ENCODE measurements around the gene FUT2. TPM values are rescaled to one million over a fixed set of nuclear protein-coding genes. Genes with fewer than 3 reads are reported as not detected.
"Not testable (repeated sequence)": the region's sequence is repeated elsewhere in the genome, so short reads cannot be mapped to it uniquely, and the experiment has no call there.

FUT2 gene
- total RNA-seq, 1 experiment from 2014 or later, result not detected

DNA sequence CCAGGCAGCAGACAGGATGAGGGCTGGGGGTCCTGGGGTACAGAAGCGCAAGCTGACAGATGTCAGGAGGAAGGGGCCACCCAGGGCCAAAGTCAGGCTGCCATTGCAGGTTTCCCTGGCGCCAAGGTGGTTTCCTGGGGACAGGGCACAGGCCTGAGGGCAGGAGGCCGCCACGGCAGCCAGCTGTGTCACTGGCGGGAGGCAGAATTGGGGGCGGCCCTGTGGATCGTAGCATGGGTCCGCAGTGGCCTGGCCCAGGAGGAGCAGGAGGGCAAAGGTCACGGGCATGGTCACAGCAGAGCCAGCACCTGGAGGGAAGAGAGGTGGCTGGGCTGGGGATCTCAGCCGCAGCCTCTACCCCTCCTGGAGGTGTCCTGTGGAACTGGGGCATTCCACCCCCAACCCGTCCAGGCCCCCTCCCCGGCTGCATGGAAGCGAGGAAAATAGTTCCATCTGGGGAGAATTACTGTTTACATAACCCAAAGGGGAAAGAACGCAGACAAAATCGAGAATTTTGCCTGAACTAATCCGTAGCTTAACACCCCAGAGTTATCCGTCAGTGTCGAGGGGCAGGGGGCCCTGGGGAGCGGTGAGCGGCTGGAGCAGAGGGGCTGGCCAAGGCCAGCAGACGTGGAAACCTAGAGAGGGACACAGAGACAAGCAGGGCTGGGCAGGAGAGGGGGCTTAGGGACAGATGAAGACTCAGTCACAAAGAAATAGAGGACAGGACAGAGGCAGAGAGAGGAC is 24.9 kb upstream of the FUT2 start:
- no peak for DNase-seq (ENCODE audit: extremely low read depth, low read depth)

DNA sequence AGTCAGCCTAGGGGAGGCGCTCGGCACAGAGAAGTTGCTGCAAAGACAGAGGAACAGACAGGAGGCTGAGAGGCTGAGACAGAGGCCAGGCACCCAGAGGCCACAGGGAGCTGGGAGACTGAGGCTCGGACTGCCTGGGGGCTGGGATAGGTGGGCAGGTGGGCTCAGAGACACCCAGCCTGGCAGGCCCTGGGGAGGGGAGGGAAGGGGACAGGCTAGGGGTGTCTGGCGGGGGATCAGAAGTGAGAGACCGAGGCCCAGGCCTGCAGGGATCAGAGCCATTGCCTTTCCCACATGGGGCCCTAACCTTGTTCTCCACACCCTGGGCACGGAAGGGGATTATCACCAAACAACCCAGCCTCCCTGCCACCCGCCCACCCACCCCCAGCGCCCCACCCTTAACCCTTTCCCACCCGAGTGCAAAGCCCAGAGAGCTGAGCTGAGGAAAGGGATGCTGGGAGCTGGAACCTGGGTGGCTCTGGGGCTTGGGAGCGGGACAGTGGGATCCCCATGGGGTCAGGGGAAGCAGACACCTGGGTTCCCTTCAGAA is 24.2 kb upstream of the FUT2 start:
- DNase-seq (ENCODE audit: extremely low read depth, low read depth), result no peak

DNA sequence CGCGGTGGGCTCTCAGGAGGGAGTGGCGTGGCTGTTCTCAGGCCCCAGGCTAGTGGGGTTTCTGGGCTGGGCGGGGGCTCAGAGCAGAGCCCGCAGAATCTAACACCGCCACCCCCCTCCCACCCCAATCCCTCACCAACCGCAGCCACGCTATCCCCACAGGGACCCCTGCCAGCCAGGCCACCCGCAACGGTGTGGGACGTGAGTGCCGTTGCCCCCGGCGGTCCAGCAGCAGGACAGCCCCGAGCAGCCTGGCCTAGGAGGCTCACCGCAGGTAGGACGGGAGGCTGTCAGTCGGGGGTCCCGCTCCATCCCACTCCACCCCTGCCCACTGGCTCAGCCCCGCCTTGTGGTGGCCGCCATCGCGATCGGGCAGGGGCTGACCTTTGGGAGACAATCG is 22.8 kb upstream of the FUT2 start, which contains the start of gene NTN5:
TSS of gene NTN5 (minus strand) at position 24 of the 400 bp plus-strand sequence. CDS start 2,031 bp downstream, outside the sequence.
- DNase-seq (ENCODE audit: extremely low read depth, low read depth), result no peak

DNA sequence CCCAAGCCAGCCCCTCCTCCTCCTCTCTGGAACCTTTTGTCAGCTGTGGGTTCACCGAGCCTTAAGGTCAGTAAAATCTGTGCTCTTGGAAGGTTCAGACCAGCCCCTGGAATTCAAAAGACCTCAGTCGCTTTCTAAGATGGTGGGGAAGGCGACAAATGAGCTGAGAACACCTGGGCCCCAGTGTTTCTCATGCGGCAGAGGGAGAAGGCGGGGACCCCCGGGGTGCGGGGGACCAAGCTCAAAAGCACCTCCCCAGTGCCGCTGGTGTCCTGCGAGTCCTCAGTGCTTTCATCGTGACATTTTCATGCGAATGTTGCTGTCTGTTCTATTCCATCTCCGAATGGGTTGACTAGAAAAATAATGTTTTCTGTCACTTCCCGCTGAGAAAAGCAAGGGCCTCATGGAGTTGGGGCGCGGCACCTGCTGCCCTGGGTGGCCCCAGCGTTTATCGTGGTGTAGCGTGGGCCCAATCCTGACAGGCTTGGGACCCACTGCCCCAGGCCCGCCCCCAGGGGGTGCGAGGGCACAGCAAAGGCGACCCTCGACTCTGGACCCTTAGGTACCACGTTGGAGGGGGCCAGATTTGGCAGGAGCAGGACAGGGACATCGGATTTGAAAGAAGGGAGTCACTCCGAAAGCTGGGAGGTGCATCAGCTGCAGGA is 22.2 kb upstream of the FUT2 start:
- no peak for DNase-seq (ENCODE audit: extremely low read depth, low read depth)

- no peak for DNase-seq (ENCODE audit: extremely low read depth, low read depth)
Observed at GRCh38 chr19:48674216-48674809, 21.5 kb upstream of the FUT2 start.

DNA sequence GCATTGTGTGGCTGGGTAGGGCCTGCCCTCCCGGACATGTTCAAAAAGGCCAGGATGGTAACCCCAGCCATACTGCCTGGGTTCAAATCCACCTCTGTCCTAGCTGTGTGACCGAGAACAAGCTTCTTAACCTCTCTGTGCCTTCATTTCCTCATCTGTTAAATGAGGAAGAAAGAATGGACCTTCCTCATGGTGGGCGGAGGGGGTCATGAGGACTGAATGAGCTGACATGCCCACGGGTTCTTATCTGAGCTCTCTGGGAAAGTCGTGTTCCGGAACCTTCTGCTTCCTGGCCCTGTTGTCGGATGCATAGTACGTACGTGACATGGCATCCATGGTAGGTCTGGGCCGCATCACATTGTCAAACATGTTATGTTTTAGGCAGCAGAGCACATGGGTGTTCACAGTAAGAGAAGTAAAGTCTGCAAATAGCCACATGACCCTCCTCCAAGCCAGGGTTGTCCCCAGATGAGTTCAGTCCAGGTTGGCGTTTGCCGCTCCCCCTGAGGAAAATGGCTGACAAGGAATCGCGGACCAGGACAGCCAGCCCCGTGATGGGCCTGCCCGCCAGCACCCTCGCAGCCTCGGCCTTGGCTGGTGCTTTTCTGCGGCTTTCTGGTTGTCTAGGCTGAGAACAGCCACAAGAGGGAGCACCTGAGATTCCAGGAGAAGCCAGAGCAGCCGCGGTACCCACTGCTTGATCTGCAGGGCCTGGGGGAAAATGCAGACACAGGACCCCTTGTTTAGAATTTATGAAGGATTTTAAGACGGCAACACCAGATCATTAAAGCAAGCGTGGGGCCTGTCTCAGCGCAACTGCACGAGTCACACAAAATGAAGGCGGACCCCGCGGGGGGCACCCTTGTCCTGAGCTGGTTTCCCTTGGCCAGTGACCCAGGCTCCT is 20.6 kb upstream of the FUT2 start:
- DNase-seq (ENCODE audit: extremely low read depth, low read depth), result peak; percentile 76

GRCh38 chr19:48676487-48676886 is 19.3 kb upstream of the FUT2 start:
- no peak for DNase-seq (ENCODE audit: extremely low read depth, low read depth)

GRCh38 chr19:48676887-48677286 is 18.9 kb upstream of the FUT2 start:
- DNase-seq (ENCODE audit: extremely low read depth, low read depth), result no peak

- no peak for DNase-seq (ENCODE audit: extremely low read depth, low read depth)
Observed at GRCh38 chr19:48678201-48678600, 17.6 kb upstream of the FUT2 start.

DNA sequence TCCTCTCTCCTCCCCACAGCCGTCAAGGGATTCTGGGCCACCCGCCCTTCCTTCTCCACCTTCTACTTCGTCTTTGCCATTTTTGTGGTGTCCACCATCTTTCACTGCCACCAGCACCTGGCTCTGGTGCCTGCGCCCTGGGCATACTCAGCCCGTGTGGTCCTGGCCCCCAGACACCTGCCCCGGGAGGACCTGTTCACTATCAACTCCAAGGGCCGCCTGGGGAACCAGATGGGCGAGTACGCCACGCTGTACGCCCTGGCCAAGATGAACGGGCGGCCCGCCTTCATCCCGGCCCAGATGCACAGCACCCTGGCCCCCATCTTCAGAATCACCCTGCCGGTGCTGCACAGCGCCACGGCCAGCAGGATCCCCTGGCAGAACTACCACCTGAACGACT is 15.8 kb upstream of the FUT2 start:
- not testable (repeated sequence) for DNase-seq (ENCODE audit: extremely low read depth, low read depth)

- no peak for DNase-seq (ENCODE audit: extremely low read depth, low read depth)
Observed at GRCh38 chr19:48680436-48681126, 15.2 kb upstream of the FUT2 start.

DNA sequence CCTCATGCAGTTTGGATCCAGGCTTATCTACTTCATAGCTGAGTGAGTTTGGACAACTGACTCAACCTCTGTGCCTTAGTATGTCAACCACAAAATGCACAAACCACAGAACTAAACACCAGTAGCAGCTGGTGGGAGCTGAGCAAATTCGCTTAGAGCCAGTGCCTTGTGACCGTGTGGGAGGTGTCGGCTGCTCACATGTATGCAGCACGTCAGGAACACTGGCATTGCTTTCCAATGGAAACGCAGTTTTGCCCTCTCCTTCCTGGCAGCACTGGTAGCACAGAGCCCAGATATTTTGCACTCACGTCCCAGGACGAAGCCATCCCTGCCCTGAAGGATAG is 14.7 kb upstream of the FUT2 start:
- no peak for DNase-seq (ENCODE audit: extremely low read depth, low read depth)

- no peak for DNase-seq (ENCODE audit: extremely low read depth, low read depth)
Observed at GRCh38 chr19:48683349-48683748, 12.4 kb upstream of the FUT2 start.

GRCh38 chr19:48685583-48685982 is 10.2 kb upstream of the FUT2 start:
- DNase-seq (ENCODE audit: extremely low read depth, low read depth), result no peak

- no peak for DNase-seq (ENCODE audit: extremely low read depth, low read depth)
Observed at GRCh38 chr19:48686088-48686487, 9.7 kb upstream of the FUT2 start.

DNA sequence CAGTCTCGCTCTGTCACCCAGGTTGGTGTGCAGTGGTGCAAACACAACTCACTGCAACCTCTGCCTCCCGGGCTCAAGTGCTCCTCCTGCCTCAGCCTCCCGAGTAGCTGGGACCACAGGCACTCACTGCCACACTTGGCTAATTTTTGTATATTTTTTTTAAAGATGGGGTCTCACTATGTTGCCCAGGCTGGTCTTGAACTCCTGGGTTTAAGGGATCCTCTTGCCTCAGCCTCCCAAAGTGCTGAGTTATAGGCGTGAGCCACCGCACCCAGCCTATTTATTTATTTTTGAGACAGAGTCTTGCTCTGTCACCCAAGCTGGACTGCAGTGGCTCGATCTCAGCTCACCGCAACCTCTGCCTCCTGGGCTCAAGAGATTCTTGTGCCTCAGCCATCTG is 9.1 kb upstream of the FUT2 start:
- DNase-seq (ENCODE audit: extremely low read depth, low read depth), result not testable (repeated sequence)

DNA sequence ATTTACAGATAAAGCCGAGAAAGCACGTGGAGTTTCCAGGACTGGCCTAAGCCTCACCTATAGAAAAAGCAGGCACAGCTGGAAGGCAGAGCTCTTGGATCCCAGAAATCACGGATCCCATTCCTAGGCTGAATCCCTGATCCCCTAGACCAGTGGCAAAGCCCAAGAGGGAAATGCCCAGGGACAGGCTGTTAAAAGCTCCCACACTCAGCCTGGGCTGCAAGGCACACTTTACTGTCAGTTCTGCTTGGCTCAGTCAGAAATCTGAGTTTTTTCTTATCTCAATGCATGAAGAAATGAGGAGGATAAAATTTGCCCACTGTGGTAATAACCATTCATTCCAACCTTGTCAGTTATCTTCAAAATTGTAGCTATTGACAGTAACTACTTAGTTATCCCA is 8.0 kb upstream of the FUT2 start:
- DNase-seq (ENCODE audit: extremely low read depth, low read depth), result no peak

- DNase-seq (ENCODE audit: extremely low read depth, low read depth), result no peak
Observed at GRCh38 chr19:48689449-48689848, 6.3 kb upstream of the FUT2 start.

GRCh38 chr19:48693629-48694028 is 2.1 kb upstream of the FUT2 start:
- not testable (repeated sequence) for DNase-seq (ENCODE audit: extremely low read depth, low read depth)
